Measurements from ENCODE around the gene TRIM28. TPM values are rescaled to one million over a fixed set of nuclear protein-coding genes. Genes with fewer than 3 reads are reported as not detected.

The TRIM28 gene
- total RNA-seq, 1 donor from 2014 or later = 274 TPM

DNA sequence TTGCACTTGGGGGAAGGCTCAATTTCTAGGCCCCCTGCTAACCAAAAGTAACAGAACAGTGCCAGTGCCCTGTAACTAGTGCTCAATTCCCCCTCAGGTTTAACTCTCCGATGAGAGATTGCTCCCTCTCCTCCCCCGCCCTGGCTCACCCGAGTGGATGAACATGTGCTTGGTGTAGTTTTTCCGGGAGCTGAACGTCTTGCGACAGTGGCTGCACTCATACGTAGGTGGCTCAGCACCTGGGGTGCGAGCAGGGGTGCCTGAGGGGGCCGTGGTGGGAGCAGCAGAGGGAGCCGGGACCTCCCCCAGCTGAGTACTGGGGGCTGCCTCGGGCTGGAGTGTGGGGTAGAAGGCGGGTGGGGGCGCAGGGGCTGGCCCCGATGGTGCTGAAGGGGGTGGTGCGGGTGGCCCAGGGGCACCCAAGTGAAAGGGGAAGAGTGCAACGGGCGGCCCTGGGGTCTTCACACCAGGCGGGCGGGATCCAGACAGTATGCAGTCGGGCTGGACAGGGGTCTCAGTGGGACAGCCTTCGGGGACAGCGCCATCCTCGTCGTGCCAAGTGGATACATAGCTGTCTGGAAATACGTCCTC, 27.5 kb upstream of the TRIM28 start:
- H3K27ac ChIP-seq = no peak overlapping the region
- TF ChIP-seq, protein P1, sequence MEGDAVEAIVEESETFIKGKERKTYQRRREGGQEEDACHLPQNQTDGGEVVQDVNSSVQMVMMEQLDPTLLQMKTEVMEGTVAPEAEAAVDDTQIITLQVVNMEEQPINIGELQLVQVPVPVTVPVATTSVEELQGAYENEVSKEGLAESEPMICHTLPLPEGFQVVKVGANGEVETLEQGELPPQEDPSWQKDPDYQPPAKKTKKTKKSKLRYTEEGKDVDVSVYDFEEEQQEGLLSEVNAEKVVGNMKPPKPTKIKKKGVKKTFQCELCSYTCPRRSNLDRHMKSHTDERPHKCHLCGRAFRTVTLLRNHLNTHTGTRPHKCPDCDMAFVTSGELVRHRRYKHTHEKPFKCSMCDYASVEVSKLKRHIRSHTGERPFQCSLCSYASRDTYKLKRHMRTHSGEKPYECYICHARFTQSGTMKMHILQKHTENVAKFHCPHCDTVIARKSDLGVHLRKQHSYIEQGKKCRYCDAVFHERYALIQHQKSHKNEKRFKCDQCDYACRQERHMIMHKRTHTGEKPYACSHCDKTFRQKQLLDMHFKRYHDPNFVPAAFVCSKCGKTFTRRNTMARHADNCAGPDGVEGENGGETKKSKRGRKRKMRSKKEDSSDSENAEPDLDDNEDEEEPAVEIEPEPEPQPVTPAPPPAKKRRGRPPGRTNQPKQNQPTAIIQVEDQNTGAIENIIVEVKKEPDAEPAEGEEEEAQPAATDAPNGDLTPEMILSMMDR (IDR thresholded peaks at IDR 0.05) = no peak
- TF ChIP-seq POLR2AphosphoS5 (IDR thresholded peaks at IDR 0.05; ENCODE audit: insufficient read depth in 1 of 2, low read depth in 1 of 2) (no peak), POLR2A (IDR thresholded peaks at IDR 0.05) (no peak)
- H3K9me3 ChIP-seq = no peaks in the 10 kb centered on the region
- intact Hi-C loops (cut with DNase I) = no loop called here
- H3K27me3 ChIP-seq = no peaks in the 10 kb centered on the region
- H3K4me3 ChIP-seq = no peak overlapping the region
- H3K4me1 ChIP-seq = peaks cover 60% of the 10 kb centered on the region
- no peak for DNase-seq (ENCODE audit: extremely low spot score in 2 of 2)
- H3K36me3 ChIP-seq = peaks cover 0 to 18% of the 10 kb centered on the region in 2 donors

DNA sequence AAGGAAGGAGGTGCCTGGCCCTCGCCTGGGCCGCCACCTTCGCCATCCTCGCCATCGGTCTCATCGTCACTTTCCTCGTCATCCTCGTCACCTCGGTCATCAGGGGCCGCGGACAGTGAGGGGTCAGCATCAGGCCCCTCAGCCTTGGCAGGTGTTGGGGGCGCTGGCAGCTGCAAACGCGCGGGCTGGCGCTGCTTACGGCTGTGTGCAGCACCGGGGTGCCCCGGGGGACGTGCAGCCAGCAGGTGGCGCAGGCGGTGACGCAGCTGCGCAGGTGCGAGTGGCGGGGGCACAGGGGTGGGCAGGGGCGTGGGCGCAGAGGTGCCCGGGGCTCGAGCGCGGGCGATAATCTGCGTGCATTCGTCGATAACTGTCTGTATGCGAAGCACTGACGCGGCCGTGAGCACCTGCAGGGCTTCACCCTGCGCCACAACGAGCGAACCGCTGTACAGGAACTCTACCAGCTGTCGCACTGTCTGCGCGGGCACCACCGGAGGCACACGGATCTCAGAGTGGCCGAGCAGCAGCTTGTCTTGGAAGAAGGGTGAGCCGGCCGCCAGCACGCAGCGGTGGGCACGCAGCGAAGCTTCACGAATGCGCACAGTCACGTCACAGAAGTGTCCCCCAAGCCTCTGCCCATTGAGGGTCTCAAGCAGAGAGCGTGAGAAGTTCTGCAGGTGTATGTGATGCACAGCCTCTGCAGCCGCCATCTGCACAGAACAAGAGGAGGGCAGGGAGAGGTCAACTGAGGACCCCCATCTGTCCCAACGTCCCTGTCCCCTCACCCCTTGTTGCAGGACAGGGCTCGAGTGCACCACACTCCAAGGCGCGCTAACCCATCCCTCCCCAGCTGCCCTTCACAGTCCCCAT, 26.7 kb upstream of the TRIM28 start:
- Histone ChIP-seq H3K9me3 (no peaks in the 10 kb centered on the region), H3K4me3 (no peak overlapping the region), H3K27ac (no peak overlapping the region), H3K4me1 (peaks cover 60% of the 10 kb centered on the region), H3K36me3 (peaks cover 0 to 18% of the 10 kb centered on the region in 2 donors), H3K27me3 (no peaks in the 10 kb centered on the region)
- TF ChIP-seq POLR2AphosphoS5 (IDR thresholded peaks at IDR 0.05; ENCODE audit: insufficient read depth in 1 of 2, low read depth in 1 of 2) (no peak), POLR2A (IDR thresholded peaks at IDR 0.05) (no peak)
- TF ChIP-seq, protein P1 (IDR thresholded peaks at IDR 0.05) = no peak
- intact Hi-C loops (cut with DNase I) = no loop called here
- DNase-seq (ENCODE audit: extremely low spot score in 2 of 2) = no peak

- Histone ChIP-seq H3K4me3 (peak overlapping the region; percentile 76 to 93), H3K36me3 (peaks cover 0 to 18% of the 10 kb centered on the region in 2 donors), H3K27ac (peak overlapping the region; percentile 97), H3K27me3 (no peaks in the 10 kb centered on the region), H3K4me1 (peaks cover 59% of the 10 kb centered on the region), H3K9me3 (no peaks in the 10 kb centered on the region)
- intact Hi-C loops (cut with DNase I) = no loop called here
- no peak for DNase-seq (ENCODE audit: extremely low spot score in 2 of 2)
- no peak for TF ChIP-seq POLR2A (IDR thresholded peaks at IDR 0.05)
- TF ChIP-seq, protein P1 (IDR thresholded peaks at IDR 0.05) = peak in 2 of 3 experiments; percentile 16 to 43
Observed at GRCh38 chr19:58518256-58519086, 25.4 kb upstream of the TRIM28 start.

GRCh38 chr19:58519087-58519354, 24.8 kb upstream of the TRIM28 start:
- H3K4me3 ChIP-seq = peak overlapping the region; percentile 76 to 93
- peaks cover 53% of the 10 kb centered on the region for H3K4me1 ChIP-seq
- H3K9me3 ChIP-seq = no peaks in the 10 kb centered on the region
- DNase-seq (ENCODE audit: extremely low spot score in 2 of 2) = no peak
- H3K36me3 ChIP-seq = peaks cover 0 to 18% of the 10 kb centered on the region in 2 donors
- peak overlapping the region; percentile 97 for H3K27ac ChIP-seq
- intact Hi-C loops (cut with DNase I) = no loop called here
- no peaks in the 10 kb centered on the region for H3K27me3 ChIP-seq
- TF ChIP-seq POLR2AphosphoS5 (IDR thresholded peaks at IDR 0.05; ENCODE audit: insufficient read depth in 1 of 2, low read depth in 1 of 2) = no peak

- H3K4me3 ChIP-seq = peak within 1 kb of the TSS; percentile 76 to 93
- intact Hi-C loops (cut with DNase I) = no loop called here
- no peak for DNase-seq (ENCODE audit: extremely low spot score in 2 of 2)
- peak in 1 of 2 donors; percentile 31 for TF ChIP-seq POLR2A (IDR thresholded peaks at IDR 0.05)
- peak; percentile 89 to 91 for TF ChIP-seq POLR2AphosphoS5 (IDR thresholded peaks at IDR 0.05; ENCODE audit: insufficient read depth in 1 of 2, low read depth in 1 of 2)
- TF ChIP-seq, protein P1 (IDR thresholded peaks at IDR 0.05) = peak; percentile 67 to 74 (median 73)
- no peaks in the 10 kb centered on the region for H3K27me3 ChIP-seq
- peaks cover 47% of the 10 kb centered on the region for H3K4me1 ChIP-seq
- peaks cover 0 to 18% of the 10 kb centered on the region in 2 donors for H3K36me3 ChIP-seq
- no peaks in the 10 kb centered on the region for H3K9me3 ChIP-seq
- H3K27ac ChIP-seq = peak within 1 kb of the TSS; percentile 97
Observed at GRCh38 chr19:58519355-58520256, 24.3 kb upstream of the TRIM28 start, which contains the start of gene ZBTB45. TSS of gene ZBTB45 (minus strand) at chr19:58519810. CDS start at chr19:58517673, 2,137 bp downstream.
